HEK293 (cell line): Measurements from ENCODE around the gene C16orf92.

ENCODE experiments used
- BCL11B ChIP-seq: fragments of 450-650 bp; formaldehyde crosslinking; IDR thresholded peaks from 2 replicates; pipeline ENCODE4 v1.5.1; 2016; ENCODE audit warnings: low read depth, missing biosample characterization, missing genetic modification characterization
- GLIS1 ChIP-seq: fragments of 450-650 bp; formaldehyde crosslinking; IDR thresholded peaks from 2 replicates; pipeline ENCODE4 v1.5.1; 2016; ENCODE audit warnings: missing biosample characterization, missing genetic modification characterization
- SALL2 ChIP-seq: fragments of 450-650 bp; formaldehyde crosslinking; IDR thresholded peaks from 2 replicates; pipeline ENCODE4 v1.5.0; 2017; ENCODE audit warnings: missing biosample characterization, mild to moderate bottlenecking, missing genetic modification characterization, borderline replicate concordance
- ZNF132 ChIP-seq: fragments of 450-650 bp; formaldehyde crosslinking; IDR thresholded peaks from 2 replicates; pipeline ENCODE4 v1.5.1; 2017; ENCODE audit warnings: missing biosample characterization, missing genetic modification characterization, borderline replicate concordance
- ZNF155 ChIP-seq: fragments of 450-650 bp; formaldehyde crosslinking; IDR thresholded peaks from 2 replicates; pipeline ENCODE4 v1.5.1; 2016; ENCODE audit warnings: missing biosample characterization, missing genetic modification characterization
- ZNF341 ChIP-seq: fragments of 450-650 bp; formaldehyde crosslinking; IDR thresholded peaks from 2 replicates; pipeline ENCODE4; 2016; ENCODE audit warnings: low read depth, missing biosample characterization, missing genetic modification characterization
- ZNF394 ChIP-seq: fragments of 450-650 bp; formaldehyde crosslinking; IDR thresholded peaks from 2 replicates; pipeline ENCODE4 v1.5.1; 2016; ENCODE audit warnings: missing biosample characterization, missing genetic modification characterization, mild to moderate bottlenecking, moderate library complexity, borderline replicate concordance
- ZNF404 ChIP-seq: fragments of 450-650 bp; formaldehyde crosslinking; IDR thresholded peaks from 2 replicates; pipeline ENCODE4 v1.5.1; 2017; ENCODE audit warnings: missing biosample characterization, missing genetic modification characterization
- ZNF416 ChIP-seq: fragments of 450-650 bp; formaldehyde crosslinking; IDR thresholded peaks from 2 replicates; pipeline ENCODE4 v1.5.1; 2016; ENCODE audit warnings: missing biosample characterization, missing genetic modification characterization
- ZNF426 ChIP-seq: fragments of 450-650 bp; formaldehyde crosslinking; IDR thresholded peaks from 2 replicates; pipeline ENCODE4 v1.5.1; 2017; ENCODE audit warnings: missing biosample characterization, missing genetic modification characterization, mild to moderate bottlenecking, inconsistent platforms, moderate library complexity
- ZNF529 ChIP-seq: fragments of 450-650 bp; formaldehyde crosslinking; IDR thresholded peaks from 2 replicates; pipeline ENCODE4 v1.5.1; 2017; ENCODE audit warnings: missing genetic modification characterization, missing biosample characterization; ENCODE audit not compliant: insufficient replicate concordance
- ZNF776 ChIP-seq: fragments of 450-650 bp; formaldehyde crosslinking; IDR thresholded peaks from 2 replicates; pipeline ENCODE4 v1.5.0; 2017; ENCODE audit warnings: missing biosample characterization, missing genetic modification characterization, borderline replicate concordance
- ZNF777 ChIP-seq: fragments of 450-650 bp; formaldehyde crosslinking; IDR thresholded peaks from 2 replicates; pipeline ENCODE4 v1.5.1; 2017; ENCODE audit warnings: missing biosample characterization, missing genetic modification characterization, borderline replicate concordance
- ZNF791 ChIP-seq: fragments of 450-650 bp; formaldehyde crosslinking; IDR thresholded peaks from 2 replicates; pipeline ENCODE4 v1.5.1; 2016; ENCODE audit warnings: missing biosample characterization, missing genetic modification characterization
- TF ChIP-seq, protein P1 (sequence below): fragments of 450-650 bp; formaldehyde crosslinking; IDR thresholded peaks from 2 replicates; pipeline ENCODE4 v1.5.1; 2016; ENCODE audit warnings: missing biosample characterization, missing genetic modification characterization
- TF ChIP-seq, protein P2 (sequence below): fragments of 450-650 bp; formaldehyde crosslinking; IDR thresholded peaks from 2 replicates; pipeline ENCODE4 v1.5.1; 2017; ENCODE audit warnings: missing biosample characterization, missing genetic modification characterization
- TF ChIP-seq, protein P3 (sequence below): fragments of 450-650 bp; formaldehyde crosslinking; IDR thresholded peaks from 2 replicates; pipeline ENCODE4 v1.5.1; 2016; ENCODE audit warnings: missing biosample characterization, missing genetic modification characterization
- TF ChIP-seq, protein P4 (sequence below): fragments of 450-650 bp; formaldehyde crosslinking; IDR thresholded peaks from 2 replicates; pipeline ENCODE4 v1.5.1; 2017; ENCODE audit warnings: missing biosample characterization, missing genetic modification characterization
- TF ChIP-seq, protein P5 (sequence below): fragments of 450-650 bp; formaldehyde crosslinking; IDR thresholded peaks from 2 replicates; pipeline ENCODE4 v1.5.1; 2016; ENCODE audit warnings: missing biosample characterization, missing genetic modification characterization
- TF ChIP-seq, protein P6 (sequence below): fragments of 450-650 bp; formaldehyde crosslinking; conservative IDR thresholded peaks from 2 replicates; pipeline ENCODE4 v1.5.1; 2016; ENCODE audit warnings: low read depth, missing biosample characterization, missing genetic modification characterization
- TF ChIP-seq, protein P7 (sequence below): fragments of 450-650 bp; formaldehyde crosslinking; IDR thresholded peaks from 2 replicates; pipeline ENCODE4; 2016; ENCODE audit warnings: missing biosample characterization, missing genetic modification characterization

The C16orf92 gene

DNA sequence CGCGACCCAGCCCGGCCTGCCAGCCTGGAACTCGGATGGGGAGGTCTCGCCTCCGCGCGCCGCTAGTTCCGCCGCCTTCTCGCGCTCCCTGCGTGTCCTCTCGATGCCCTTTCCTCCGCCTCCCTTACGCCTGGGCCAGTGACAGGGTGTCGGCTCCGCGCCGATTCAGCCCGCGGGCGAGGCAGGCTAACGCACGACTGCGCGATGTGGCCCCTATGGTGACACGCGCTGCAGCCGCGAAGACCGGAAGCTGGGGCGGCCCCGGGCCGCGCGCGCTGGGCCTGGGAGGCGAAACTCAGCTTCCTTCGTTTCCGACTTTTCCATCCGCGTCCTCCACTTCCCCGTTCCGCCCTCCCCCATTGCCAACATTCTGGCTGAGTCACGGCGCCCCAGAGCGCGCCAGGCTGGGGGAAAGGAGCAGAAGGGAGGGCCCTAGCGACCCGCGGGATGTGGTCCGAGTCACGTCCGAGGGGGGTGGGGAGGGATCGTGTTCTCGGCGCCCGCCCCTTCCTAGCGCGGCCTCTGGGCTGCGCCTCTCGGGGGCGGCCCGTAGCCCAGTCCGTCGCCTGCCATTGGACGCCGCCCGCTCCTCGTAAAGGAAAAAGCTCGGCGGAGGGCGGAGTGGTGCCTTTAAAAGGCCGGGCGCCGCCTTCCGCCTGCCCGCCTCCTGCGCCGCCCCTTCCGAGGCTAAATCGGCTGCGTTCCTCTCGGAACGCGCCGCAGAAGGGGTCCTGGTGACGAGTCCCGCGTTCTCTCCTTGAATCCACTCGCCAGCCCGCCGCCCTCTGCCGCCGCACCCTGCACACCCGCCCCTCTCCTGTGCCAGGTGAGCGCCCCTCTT lies 42.3 kb downstream of the C16orf92 start, which contains the start of gene ALDOA (continued):
- TF ChIP-seq ZNF404 (tag by site-specific recombination) (no peak), SALL2 (tag by site-specific recombination) (no peak), ZNF341 (peak; percentile 94), ZNF776 (tag by site-specific recombination) (no peak), ZNF426 (tag by site-specific recombination) (no peak), ZNF529 (tag by site-specific recombination) (no peak), ZNF394 (tag by site-specific recombination) (peak; percentile 66; the same call in 1 of the 2 replicates), ZNF791 (tag by site-specific recombination) (no peak), ZNF777 (peak; percentile 64; the same call in 1 of the 2 replicates), ZNF132 (tag by site-specific recombination) (no peak), BCL11B (tag by site-specific recombination) (peak; percentile 97), ZNF155 (tag by site-specific recombination) (no peak), ZNF416 (no peak), GLIS1 (tag by site-specific recombination) (peak; percentile 77)
- TF ChIP-seq, protein P1, sequence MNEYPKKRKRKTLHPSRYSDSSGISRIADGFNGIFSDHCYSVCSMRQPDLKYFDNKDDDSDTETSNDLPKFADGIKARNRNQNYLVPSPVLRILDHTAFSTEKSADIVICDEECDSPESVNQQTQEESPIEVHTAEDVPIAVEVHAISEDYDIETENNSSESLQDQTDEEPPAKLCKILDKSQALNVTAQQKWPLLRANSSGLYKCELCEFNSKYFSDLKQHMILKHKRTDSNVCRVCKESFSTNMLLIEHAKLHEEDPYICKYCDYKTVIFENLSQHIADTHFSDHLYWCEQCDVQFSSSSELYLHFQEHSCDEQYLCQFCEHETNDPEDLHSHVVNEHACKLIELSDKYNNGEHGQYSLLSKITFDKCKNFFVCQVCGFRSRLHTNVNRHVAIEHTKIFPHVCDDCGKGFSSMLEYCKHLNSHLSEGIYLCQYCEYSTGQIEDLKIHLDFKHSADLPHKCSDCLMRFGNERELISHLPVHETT (tag by site-specific recombination) = peak; percentile 85
- TF ChIP-seq, protein P2, sequence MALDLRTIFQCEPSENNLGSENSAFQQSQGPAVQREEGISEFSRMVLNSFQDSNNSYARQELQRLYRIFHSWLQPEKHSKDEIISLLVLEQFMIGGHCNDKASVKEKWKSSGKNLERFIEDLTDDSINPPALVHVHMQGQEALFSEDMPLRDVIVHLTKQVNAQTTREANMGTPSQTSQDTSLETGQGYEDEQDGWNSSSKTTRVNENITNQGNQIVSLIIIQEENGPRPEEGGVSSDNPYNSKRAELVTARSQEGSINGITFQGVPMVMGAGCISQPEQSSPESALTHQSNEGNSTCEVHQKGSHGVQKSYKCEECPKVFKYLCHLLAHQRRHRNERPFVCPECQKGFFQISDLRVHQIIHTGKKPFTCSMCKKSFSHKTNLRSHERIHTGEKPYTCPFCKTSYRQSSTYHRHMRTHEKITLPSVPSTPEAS (tag by site-specific recombination) = peak; percentile 56
- TF ChIP-seq, protein P3, sequence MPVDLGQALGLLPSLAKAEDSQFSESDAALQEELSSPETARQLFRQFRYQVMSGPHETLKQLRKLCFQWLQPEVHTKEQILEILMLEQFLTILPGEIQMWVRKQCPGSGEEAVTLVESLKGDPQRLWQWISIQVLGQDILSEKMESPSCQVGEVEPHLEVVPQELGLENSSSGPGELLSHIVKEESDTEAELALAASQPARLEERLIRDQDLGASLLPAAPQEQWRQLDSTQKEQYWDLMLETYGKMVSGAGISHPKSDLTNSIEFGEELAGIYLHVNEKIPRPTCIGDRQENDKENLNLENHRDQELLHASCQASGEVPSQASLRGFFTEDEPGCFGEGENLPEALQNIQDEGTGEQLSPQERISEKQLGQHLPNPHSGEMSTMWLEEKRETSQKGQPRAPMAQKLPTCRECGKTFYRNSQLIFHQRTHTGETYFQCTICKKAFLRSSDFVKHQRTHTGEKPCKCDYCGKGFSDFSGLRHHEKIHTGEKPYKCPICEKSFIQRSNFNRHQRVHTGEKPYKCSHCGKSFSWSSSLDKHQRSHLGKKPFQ (tag by site-specific recombination) = peak; percentile 71
- TF ChIP-seq, protein P4, sequence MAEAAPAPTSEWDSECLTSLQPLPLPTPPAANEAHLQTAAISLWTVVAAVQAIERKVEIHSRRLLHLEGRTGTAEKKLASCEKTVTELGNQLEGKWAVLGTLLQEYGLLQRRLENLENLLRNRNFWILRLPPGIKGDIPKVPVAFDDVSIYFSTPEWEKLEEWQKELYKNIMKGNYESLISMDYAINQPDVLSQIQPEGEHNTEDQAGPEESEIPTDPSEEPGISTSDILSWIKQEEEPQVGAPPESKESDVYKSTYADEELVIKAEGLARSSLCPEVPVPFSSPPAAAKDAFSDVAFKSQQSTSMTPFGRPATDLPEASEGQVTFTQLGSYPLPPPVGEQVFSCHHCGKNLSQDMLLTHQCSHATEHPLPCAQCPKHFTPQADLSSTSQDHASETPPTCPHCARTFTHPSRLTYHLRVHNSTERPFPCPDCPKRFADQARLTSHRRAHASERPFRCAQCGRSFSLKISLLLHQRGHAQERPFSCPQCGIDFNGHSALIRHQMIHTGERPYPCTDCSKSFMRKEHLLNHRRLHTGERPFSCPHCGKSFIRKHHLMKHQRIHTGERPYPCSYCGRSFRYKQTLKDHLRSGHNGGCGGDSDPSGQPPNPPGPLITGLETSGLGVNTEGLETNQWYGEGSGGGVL (tag by site-specific recombination) = peak; percentile 98
- TF ChIP-seq, protein P5, sequence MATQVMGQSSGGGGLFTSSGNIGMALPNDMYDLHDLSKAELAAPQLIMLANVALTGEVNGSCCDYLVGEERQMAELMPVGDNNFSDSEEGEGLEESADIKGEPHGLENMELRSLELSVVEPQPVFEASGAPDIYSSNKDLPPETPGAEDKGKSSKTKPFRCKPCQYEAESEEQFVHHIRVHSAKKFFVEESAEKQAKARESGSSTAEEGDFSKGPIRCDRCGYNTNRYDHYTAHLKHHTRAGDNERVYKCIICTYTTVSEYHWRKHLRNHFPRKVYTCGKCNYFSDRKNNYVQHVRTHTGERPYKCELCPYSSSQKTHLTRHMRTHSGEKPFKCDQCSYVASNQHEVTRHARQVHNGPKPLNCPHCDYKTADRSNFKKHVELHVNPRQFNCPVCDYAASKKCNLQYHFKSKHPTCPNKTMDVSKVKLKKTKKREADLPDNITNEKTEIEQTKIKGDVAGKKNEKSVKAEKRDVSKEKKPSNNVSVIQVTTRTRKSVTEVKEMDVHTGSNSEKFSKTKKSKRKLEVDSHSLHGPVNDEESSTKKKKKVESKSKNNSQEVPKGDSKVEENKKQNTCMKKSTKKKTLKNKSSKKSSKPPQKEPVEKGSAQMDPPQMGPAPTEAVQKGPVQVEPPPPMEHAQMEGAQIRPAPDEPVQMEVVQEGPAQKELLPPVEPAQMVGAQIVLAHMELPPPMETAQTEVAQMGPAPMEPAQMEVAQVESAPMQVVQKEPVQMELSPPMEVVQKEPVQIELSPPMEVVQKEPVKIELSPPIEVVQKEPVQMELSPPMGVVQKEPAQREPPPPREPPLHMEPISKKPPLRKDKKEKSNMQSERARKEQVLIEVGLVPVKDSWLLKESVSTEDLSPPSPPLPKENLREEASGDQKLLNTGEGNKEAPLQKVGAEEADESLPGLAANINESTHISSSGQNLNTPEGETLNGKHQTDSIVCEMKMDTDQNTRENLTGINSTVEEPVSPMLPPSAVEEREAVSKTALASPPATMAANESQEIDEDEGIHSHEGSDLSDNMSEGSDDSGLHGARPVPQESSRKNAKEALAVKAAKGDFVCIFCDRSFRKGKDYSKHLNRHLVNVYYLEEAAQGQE (tag by site-specific recombination) = peak; percentile 58; the same call in 1 of the 2 replicates
- TF ChIP-seq, protein P6, sequence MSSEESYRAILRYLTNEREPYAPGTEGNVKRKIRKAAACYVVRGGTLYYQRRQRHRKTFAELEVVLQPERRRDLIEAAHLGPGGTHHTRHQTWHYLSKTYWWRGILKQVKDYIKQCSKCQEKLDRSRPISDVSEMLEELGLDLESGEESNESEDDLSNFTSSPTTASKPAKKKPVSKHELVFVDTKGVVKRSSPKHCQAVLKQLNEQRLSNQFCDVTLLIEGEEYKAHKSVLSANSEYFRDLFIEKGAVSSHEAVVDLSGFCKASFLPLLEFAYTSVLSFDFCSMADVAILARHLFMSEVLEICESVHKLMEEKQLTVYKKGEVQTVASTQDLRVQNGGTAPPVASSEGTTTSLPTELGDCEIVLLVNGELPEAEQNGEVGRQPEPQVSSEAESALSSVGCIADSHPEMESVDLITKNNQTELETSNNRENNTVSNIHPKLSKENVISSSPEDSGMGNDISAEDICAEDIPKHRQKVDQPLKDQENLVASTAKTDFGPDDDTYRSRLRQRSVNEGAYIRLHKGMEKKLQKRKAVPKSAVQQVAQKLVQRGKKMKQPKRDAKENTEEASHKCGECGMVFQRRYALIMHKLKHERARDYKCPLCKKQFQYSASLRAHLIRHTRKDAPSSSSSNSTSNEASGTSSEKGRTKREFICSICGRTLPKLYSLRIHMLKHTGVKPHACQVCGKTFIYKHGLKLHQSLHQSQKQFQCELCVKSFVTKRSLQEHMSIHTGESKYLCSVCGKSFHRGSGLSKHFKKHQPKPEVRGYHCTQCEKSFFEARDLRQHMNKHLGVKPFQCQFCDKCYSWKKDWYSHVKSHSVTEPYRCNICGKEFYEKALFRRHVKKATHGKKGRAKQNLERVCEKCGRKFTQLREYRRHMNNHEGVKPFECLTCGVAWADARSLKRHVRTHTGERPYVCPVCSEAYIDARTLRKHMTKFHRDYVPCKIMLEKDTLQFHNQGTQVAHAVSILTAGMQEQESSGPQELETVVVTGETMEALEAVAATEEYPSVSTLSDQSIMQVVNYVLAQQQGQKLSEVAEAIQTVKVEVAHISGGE (tag by site-specific recombination) = peak; percentile 94
- TF ChIP-seq, protein P7, sequence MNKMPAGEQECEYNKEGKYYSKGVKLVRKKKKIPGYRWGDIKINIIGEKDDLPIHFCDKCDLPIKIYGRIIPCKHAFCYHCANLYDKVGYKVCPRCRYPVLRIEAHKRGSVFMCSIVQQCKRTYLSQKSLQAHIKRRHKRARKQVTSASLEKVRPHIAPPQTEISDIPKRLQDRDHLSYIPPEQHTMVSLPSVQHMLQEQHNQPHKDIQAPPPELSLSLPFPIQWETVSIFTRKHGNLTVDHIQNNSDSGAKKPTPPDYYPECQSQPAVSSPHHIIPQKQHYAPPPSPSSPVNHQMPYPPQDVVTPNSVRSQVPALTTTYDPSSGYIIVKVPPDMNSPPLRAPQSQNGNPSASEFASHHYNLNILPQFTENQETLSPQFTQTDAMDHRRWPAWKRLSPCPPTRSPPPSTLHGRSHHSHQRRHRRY (tag by site-specific recombination) = no peak
